Measurements from ENCODE around the gene PSMG4.

Gene PSMG4

GRCh38 chr6:3292431-3293197 lies 33.9 kb downstream of the PSMG4 start:
- no peak for DNase-seq

DNA sequence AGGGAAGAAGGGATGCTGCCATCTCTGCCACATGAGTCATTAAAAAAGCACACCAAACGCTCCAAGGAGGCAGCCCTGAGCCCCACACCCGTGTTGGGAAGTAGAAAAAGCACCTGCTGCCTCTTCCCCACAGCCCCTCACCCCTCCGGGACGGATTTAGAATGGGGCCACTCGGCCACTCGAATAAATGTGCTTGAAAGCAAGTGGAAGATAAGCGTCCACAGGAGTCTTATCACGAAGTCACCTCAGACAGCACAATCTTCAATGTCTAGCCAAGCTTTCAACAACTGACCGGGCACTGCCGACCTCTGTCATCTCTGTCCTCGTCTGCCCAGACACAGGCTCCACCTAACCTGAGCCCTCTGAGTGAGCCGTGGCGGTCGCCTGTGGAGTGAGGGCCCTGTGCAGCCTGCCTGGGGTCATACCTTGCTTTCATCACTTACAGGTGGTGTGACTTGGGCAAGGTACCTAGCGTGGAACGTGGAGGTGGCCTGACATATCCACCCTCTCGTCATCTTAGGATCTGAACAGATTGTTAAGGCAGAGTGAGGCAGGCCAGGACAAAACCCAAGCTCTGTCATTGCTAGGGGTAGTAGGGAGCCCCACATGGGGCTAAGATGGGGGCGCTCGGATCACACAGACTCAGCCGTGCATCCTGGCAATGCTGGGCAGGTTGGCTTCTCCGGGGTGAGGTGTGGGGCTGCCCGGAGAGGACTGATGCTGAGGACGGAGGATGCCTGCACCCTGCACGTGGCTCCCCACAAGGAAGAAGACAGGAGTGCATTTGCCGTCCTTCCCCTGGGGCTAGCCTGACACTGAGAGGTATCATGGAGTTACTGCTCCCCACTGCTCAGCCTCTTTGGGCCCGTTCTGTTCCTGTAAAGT lies 34.8 kb downstream of the PSMG4 start:
- no peak for DNase-seq

DNA sequence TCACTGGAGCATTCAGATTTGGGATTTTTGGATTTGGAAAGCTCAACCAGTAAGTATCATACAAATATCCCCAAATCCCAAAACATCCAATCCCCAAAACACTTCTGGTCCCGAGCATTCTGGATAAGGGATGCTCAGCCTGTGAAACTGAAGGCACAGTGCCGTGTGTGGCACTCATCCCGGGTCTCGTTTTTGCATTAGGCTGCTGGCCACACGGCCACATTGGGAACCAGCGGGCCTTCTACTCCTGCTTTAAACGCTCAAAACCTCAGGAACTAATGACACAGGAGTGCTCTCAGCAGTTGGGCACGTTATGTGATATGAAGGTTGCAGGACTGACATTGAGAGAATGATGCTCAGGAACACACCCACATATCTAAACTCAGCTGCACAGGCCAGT lies 35.6 kb downstream of the PSMG4 start:
- no peak for DNase-seq

DNA sequence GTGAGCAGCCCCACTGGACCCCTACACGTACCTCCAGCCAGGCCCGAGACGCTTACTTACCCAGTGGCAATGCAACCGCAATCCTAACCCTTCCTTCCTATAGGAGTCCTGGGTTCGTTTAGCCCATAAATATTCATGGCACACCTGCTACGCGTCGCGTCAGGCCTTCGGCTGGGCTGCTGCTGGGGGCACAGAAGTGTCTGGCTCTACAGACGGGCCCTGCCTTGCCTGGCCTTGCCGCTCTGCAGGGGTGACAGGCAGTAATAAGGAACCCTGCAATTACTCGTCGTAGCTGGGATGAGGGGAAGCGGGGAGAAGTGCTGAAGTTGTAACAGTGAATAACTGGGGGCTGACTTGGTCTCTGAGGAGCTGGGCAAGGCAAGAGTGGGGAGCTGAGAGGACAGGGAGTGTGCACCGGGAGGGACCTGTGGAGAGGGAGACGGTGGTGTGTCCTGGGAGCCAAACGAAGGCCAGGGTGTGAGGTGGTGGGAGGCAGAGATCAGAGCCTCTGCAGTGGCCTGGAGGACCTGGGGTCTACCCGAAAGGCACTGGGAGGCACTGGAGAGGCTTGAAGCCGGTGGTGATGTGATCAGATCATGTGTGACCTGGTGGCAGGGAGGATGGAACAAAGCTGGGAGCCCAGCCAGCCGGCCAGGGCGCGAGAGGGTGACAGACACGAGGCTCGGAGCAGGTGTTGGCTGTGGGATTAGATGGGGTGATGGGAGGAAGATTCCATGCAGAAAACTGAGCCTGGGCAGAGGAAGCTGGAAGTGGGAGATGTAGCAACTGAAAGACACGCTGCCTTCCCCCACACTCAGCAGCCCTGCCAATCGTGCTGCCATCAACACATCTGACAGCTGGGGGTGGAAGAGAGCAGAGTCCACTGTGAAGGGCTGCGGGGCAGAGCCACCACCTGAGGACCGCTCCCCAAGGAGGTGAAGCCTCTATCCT lies 36.4 kb downstream of the PSMG4 start:
- DNase-seq = no peak

GRCh38 chr6:3296078-3296477 lies 37.3 kb downstream of the PSMG4 start:
- DNase-seq = no peak

- DNase-seq = no peak
These were observed 37.8 kb downstream of the PSMG4 start for GRCh38 chr6:3296537-3296936.

- DNase-seq = no peak
These were observed 38.3 kb downstream of the PSMG4 start for GRCh38 chr6:3297006-3297405.

DNA sequence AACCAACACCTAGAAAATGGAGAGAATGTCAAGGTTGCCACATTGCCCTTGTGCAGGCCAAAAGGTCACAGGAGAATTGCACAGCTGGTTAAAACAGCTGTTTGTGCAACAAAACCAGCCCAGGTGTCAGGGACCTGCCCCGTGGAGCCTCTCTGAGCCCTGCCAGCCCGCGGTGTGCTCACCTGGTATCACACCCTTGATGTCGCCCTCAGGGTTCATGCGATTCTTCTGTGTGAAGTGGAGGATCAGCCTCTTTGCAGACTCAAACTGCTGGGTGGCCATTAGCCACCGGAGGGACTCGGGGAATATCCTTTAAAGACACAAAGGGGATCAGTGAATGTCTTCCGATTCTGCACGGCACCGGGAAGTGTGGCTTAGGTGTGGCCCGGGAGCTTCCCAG lies 39.2 kb downstream of the PSMG4 start:
- no peak for DNase-seq

- DNase-seq = no peak
These were observed 40.5 kb downstream of the PSMG4 start for GRCh38 chr6:3299221-3299620.

DNA sequence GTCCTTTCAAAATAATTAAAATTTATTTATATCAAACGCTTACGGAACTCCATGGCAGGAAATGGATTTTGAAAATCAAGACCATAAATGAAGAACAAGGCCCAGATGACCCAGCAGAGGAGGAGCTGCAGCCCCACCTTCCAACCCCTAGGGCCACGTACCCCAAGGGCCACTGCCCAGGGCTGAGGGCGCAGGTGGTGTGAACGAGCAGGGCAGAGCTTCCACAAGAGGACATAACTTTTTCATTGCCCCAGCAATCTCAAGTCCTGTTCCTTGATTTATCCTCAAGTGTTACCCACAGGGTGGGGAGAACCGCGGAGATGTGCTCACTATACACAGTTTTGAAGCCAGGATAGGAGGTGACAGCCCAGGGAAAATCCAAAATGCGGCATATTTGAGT lies 42.8 kb downstream of the PSMG4 start:
- no peak for DNase-seq

DNA sequence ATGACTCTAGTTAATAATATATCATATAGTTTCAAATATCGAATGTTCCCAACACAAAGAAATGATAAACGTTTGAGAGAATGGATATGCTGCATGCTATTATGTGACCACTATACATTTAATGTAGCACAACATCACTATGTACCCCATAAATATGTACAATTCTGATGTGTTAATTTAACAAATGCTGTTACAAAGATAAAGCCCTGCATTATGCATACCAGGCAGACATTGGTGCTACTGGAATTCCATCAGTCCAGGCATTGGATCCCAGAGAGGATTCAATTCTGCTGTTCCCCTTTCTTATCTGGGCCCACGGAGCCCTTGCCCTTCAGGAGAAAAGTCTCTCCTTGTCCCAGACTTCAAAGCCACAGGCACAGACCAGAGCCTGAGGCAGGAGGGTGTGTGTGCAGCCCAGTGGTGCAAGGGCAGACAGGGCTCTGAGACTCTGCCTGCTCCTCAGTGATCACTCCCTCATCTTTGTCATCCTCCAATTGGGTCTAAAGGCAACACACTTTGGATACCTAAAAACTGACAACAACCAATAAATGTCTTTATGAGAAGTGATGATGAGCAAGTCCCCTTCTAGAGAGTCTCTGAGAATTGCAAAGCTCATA lies 45.2 kb downstream of the PSMG4 start:
- DNase-seq = no peak

GRCh38 chr6:3304500-3305215 lies 45.9 kb downstream of the PSMG4 start:
- no peak for DNase-seq

GRCh38 chr6:3305216-3305565 lies 46.4 kb downstream of the PSMG4 start:
- no peak for DNase-seq

GRCh38 chr6:3305831-3306230 lies 47.1 kb downstream of the PSMG4 start:
- no peak for DNase-seq

GRCh38 chr6:3306848-3307247 lies 48.1 kb downstream of the PSMG4 start:
- no peak for DNase-seq

DNA sequence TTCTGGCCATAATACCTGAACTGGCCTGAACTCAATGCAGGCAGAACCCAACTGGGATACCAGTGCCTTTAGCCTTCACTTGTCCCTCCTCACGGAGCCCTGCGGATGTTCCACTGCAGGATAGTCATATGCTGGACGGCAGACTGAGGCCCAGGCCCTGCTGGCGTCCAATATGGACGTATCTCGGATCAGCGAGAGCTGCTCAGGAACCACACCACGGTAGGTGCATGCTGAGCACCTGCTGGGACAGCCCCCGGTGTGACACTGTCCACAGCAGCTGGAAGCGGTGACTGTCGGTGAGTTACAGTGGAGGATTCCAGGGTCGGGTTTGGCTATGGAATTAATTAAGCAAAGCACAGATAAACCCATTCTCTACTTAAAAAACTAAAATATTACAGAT lies 48.7 kb downstream of the PSMG4 start:
- no peak for DNase-seq

DNA sequence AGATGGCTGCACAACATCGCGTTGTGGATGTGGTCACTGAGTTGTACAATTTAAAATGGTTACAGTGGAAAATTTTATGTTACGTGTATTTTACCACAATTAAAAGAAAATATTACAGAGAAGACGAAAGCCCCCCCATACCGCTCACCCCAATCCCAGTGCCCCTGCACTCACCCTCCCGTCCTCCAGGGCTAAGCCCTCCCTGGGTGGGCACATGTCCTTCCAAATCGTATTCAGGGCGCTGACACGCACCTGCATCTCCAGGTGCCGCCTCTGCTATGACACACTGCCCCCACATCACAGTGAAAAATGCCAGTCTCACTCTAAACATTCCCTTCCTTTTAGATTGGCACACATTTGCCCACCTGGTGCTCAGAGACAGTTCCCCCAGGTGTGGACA lies 49.4 kb downstream of the PSMG4 start:
- no peak for DNase-seq

- no peak for DNase-seq
These were observed 50.8 kb downstream of the PSMG4 start for GRCh38 chr6:3309391-3310050.

DNA sequence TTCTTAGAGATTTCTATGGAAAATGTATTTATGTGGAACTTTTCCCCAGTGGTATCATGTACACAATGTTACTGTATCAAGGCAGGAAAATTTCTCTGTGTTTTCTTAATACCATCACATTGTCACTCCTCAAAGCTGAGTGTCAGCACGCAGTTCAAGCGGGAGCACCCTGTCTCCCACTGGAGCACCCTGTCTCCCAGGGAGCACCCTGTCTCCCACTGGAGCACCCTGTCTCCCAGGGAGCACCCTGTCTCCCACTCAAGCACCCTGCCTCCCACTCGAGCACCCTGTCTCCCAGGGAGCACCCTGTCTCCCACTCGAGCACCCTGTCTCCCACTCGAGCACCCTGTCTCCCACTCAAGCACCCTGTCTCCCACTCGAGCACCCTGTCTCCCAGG lies 51.3 kb downstream of the PSMG4 start:
- no peak for DNase-seq

DNA sequence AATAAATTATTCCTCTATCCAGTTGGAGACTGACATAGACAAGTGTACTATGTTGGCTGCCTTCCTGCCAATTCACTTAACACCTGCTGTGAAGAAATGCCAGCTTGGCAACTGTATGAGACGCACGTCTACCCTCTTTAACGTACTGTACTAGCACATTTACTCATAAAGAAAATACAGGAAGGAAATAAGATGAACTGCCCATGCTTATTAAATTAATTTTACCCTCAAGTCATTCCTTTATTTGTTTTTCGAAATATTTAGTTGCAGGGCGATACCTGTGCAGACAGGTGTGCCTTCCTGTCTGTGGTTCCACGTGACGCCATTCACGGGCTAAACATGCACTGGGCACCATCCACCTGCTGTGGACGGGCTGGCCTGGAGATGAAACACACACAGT lies 52.0 kb downstream of the PSMG4 start:
- no peak for DNase-seq

DNA sequence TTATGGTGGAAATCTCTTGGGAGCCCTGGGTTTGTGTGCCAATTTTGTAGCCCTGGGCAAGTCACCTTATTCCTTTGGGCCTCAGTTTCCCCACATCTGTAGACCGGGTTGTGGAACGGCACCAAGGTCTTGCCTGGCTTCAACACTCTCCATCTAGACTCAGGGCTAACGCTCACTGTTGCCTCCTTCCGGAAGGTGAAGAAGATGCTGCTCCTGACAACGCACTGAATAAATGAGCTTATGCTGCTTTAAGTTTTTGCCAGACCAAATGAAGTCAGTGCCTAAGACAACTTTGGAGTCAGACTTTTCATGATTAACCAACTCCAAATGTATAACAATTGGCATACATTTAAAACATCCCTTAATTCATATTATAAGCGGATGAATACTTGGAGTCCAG lies 53.1 kb downstream of the PSMG4 start:
- DNase-seq = no peak

All from activated CD4-positive, alpha-beta T cell treated with anti-CD3 and anti-CD28 coated beads, Interleukin-10, Interleukin-2, amounts not matched to agents 100 ng/mL and 50 ng/mL, durations not matched to agents 16 hours and 8 hours (primary cell).